Measurements from ENCODE around the gene NFIB.

GRCh38 chr9:14212697-14213420 lies 101.1 kb downstream of the NFIB start:
- TF ChIP-seq ELF1 (IDR thresholded peaks at IDR 0.05): no peak
- TF ChIP-seq CTCF (IDR thresholded peaks at IDR 0.05): no peak
- no peak for TF ChIP-seq NRF1 (IDR thresholded peaks at IDR 0.05; ENCODE audit: low read depth, low read length)
- no peak for TF ChIP-seq ZBTB33 (IDR thresholded peaks at IDR 0.05; ENCODE audit: borderline replicate concordance, low read depth)
- TF ChIP-seq GABPA (IDR thresholded peaks at IDR 0.05; ENCODE audit: low read depth): no peak
- TF ChIP-seq EP300 (IDR thresholded peaks at IDR 0.05; ENCODE audit: borderline replicate concordance in 1 of 2, low read depth in 1 of 2, low read length in 1 of 2): no peak
- no peak for TF ChIP-seq RCOR1 (IDR thresholded peaks at IDR 0.05; ENCODE audit: low read length)
- no peak for TF ChIP-seq FOXJ3 (CRISPR knock-in tag; IDR thresholded peaks at IDR 0.05)

All from SK-N-SH (cell line).